NCI-H187 treated with DMSO at 0.1 percent for 48 hours (cell line): Measurements from ENCODE around the gene GPR132.
"Not testable (repeated sequence)": the region's sequence is repeated elsewhere in the genome, so short reads cannot be mapped to it uniquely, and the experiment has no call there.

Experiments used
- DNase-seq: peaks from one replicate; lab custom pipeline; 2025; lab: John Stamatoyannopoulos, UW

Gene GPR132

GRCh38 chr14:105041841-105042765 is 23.1 kb downstream of the GPR132 start:
- no peak for DNase-seq

GRCh38 chr14:105039458-105040205 is 25.6 kb downstream of the GPR132 start:
- no peak for DNase-seq

- DNase-seq: not testable (repeated sequence)
Observed at GRCh38 chr14:105035616-105036015, 29.6 kb downstream of the GPR132 start.

GRCh38 chr14:105034315-105035039 is 30.8 kb downstream of the GPR132 start:
- no peak for DNase-seq

GRCh38 chr14:105033412-105033900 is 31.8 kb downstream of the GPR132 start:
- DNase-seq: not testable (repeated sequence)

GRCh38 chr14:105032451-105032901 is 32.8 kb downstream of the GPR132 start:
- not testable (repeated sequence) for DNase-seq

GRCh38 chr14:105030836-105031396 is 34.3 kb downstream of the GPR132 start:
- no peak for DNase-seq

GRCh38 chr14:105030194-105030593 is 35.0 kb downstream of the GPR132 start:
- no peak for DNase-seq

GRCh38 chr14:105029402-105029801 is 35.8 kb downstream of the GPR132 start:
- DNase-seq: no peak

GRCh38 chr14:105028251-105028927 is 36.8 kb downstream of the GPR132 start:
- DNase-seq: no peak

- DNase-seq: not testable (repeated sequence)
Observed at GRCh38 chr14:105027718-105028117, 37.5 kb downstream of the GPR132 start.

- DNase-seq: no peak
Observed at GRCh38 chr14:105026802-105027563, 38.2 kb downstream of the GPR132 start.

GRCh38 chr14:105026033-105026785 is 39.0 kb downstream of the GPR132 start:
- DNase-seq: no peak

- DNase-seq: no peak
Observed at GRCh38 chr14:105025429-105025828, 39.8 kb downstream of the GPR132 start.

- no peak for DNase-seq
Observed at GRCh38 chr14:105023791-105024480, 41.3 kb downstream of the GPR132 start.

- DNase-seq: no peak
Observed at GRCh38 chr14:105023144-105023543, 42.1 kb downstream of the GPR132 start.

- DNase-seq: no peak
Observed at GRCh38 chr14:105022276-105022670, 43.0 kb downstream of the GPR132 start.

- peak; percentile 11 for DNase-seq
Observed at GRCh38 chr14:105021656-105022275, 43.5 kb downstream of the GPR132 start.
